HepG2 (cell line): ENCODE data around the gene MIS18A. TPM values are rescaled to one million over a fixed set of nuclear protein-coding genes. Genes with fewer than 3 reads are reported as not detected.
A peak's percentile ranks its signal among the peaks of the same experiment; 100 is the strongest.

Experiments
- HNRNPK ChIP-seq: fragments of 200-400 bp; formaldehyde crosslinking; IDR thresholded peaks from 2 replicates; pipeline ENCODE4 v1.6.1; 2018; ENCODE audit warnings: low read length, low read depth, moderate library complexity, mild to moderate bottlenecking; ENCODE audit not compliant: poor library complexity, severe bottlenecking
- HOXA3 ChIP-seq: sonication (generic); formaldehyde crosslinking; IDR thresholded peaks from 2 replicates; pipeline ENCODE4 v1.5.0; 2020; ENCODE audit warnings: missing genetic modification reagents
- IKZF1 ChIP-seq: fragments of 450-650 bp; IDR thresholded peaks from 2 replicates; pipeline ENCODE4 v1.7.1; 2016
- IKZF4 ChIP-seq: sonication (generic); formaldehyde crosslinking; IDR thresholded peaks from 2 replicates; pipeline ENCODE4 v1.5.1; 2020; ENCODE audit warnings: borderline replicate concordance, mild to moderate bottlenecking, low read depth, missing genetic modification reagents; ENCODE audit errors: not compliant biosample characterization
- IKZF5 ChIP-seq: IDR thresholded peaks from 2 replicates; pipeline ENCODE4 v1.6.1; 2018; ENCODE audit warnings: missing genetic modification reagents, mild to moderate bottlenecking, missing compliant biosample characterization
- MLX ChIP-seq: IDR thresholded peaks from 2 replicates; pipeline ENCODE4 v1.6.1; 2016
- NFE2 ChIP-seq: sonication (generic); formaldehyde crosslinking; IDR thresholded peaks from 2 replicates; pipeline ENCODE4 v1.4.0; 2020; ENCODE audit warnings: missing genetic modification reagents
- PBX2 ChIP-seq: IDR thresholded peaks from 2 replicates; pipeline ENCODE4 v1.6.1; 2016; ENCODE audit warnings: control low read depth
- TARDBP ChIP-seq: sonication (generic); formaldehyde crosslinking; IDR thresholded peaks from 2 replicates; pipeline ENCODE4 v1.8.0; 2022; ENCODE audit warnings: mild to moderate bottlenecking, missing genetic modification reagents
- TCF7L2 ChIP-seq: IDR thresholded peaks from 2 replicates; pipeline ENCODE4 v1.6.1; 2011; ENCODE audit warnings: mild to moderate bottlenecking, low read depth, low read length, moderate library complexity
- TP53 ChIP-seq: sonication (generic); formaldehyde crosslinking; conservative IDR thresholded peaks from 2 replicates; pipeline ENCODE4 v1.4.0; 2020; ENCODE audit warnings: missing genetic modification reagents
- TSC22D2 ChIP-seq: sonication (generic); formaldehyde crosslinking; IDR thresholded peaks from 2 replicates; pipeline ENCODE4 v1.5.1; 2020; ENCODE audit warnings: missing genetic modification reagents, mild to moderate bottlenecking, borderline replicate concordance
- ZFX ChIP-seq: sonication (generic); formaldehyde crosslinking; IDR thresholded peaks from 2 replicates; pipeline ENCODE4 v1.4.0; 2020; ENCODE audit warnings: mild to moderate bottlenecking, low read depth, missing genetic modification reagents, moderate library complexity
- ZNF660 ChIP-seq: sonication (generic); formaldehyde crosslinking; IDR thresholded peaks from 2 replicates; pipeline ENCODE4 v1.5.1; 2020; ENCODE audit warnings: mild to moderate bottlenecking, low read depth, missing genetic modification reagents, borderline replicate concordance
- ZNF687 ChIP-seq: sonication (generic); formaldehyde crosslinking; IDR thresholded peaks from 2 replicates; pipeline ENCODE4 v1.5.1; 2020; ENCODE audit warnings: mild to moderate bottlenecking, missing genetic modification reagents, moderate library complexity
- ZNF737 ChIP-seq: sonication (generic); formaldehyde crosslinking; IDR thresholded peaks from 2 replicates; pipeline ENCODE4 v1.5.0; 2020; ENCODE audit warnings: missing genetic modification reagents, mild to moderate bottlenecking, borderline replicate concordance
- ZNF749 ChIP-seq: sonication (generic); formaldehyde crosslinking; IDR thresholded peaks from 2 replicates; pipeline ENCODE4 v1.8.0; 2022; ENCODE audit warnings: mild to moderate bottlenecking, missing genetic modification reagents, moderate library complexity, borderline replicate concordance
- ZNF776 ChIP-seq: sonication (generic); formaldehyde crosslinking; IDR thresholded peaks from 2 replicates; pipeline ENCODE4 v1.4.0; 2020; ENCODE audit warnings: mild to moderate bottlenecking, missing genetic modification reagents
- ZUFSP ChIP-seq: sonication (generic); formaldehyde crosslinking; IDR thresholded peaks from 2 replicates; pipeline ENCODE4 v1.9.0; 2021; ENCODE audit warnings: missing genetic modification reagents, mild to moderate bottlenecking, borderline replicate concordance
- polyA plus RNA-seq, 8 experiments: library from polyadenylated mRNA; depleted of rRNA in 3 of 8; stranded (reverse) in 7 of 8; unstranded in 1 of 8; fragments of >200 nt; fragmentation: Illumina TruSeq in 4 of 8; extraction: Trizol in 4 of 8; gene quantifications; 2 replicates each; pipeline versions ENCODE4 v1.2.1 to v1.2.3, GENCODE V29; 2011 to 2016; ENCODE audit warnings: low read depth in 4 of 8, missing spikeins in 1 of 8, mixed read lengths in 1 of 8; ENCODE audit not compliant: insufficient read depth in 1 of 8
- total RNA-seq, 5 experiments: library from RNA; depleted of rRNA; stranded (reverse); fragments of >200 nt; fragmentation: Illumina TruSeq; extraction: Trizol; gene quantifications; 2 replicates each; pipeline ENCODE4 v1.2.3, GENCODE V29; 2016; ENCODE audit warnings: low read depth in 1 of 5

Gene MIS18A
- total and polyA plus RNA-seq, 2 of the 13 experiments (the other 11 are each of a cell fraction or from before 2014, with no cell fraction given): 11.2 to 41.4 TPM

GRCh38 chr21:32278518-32279376 is at the start of gene MIS18A (continued):
- peak; percentile 17; the same call in 1 of the 2 replicates for TF ChIP-seq TP53 (CRISPR knock-in tag)
- TF ChIP-seq PBX2 (CRISPR knock-in tag): no peak
- TF ChIP-seq TCF7L2: no peak
- TF ChIP-seq NFE2 (CRISPR knock-in tag): no peak
- peak; percentile 76 for TF ChIP-seq ZFX (CRISPR knock-in tag)
- peak; percentile 78; the same call in 1 of the 2 replicates for TF ChIP-seq TARDBP (CRISPR knock-in tag)
- no peak for TF ChIP-seq TSC22D2 (CRISPR knock-in tag)
- no peak for TF ChIP-seq ZNF737 (CRISPR knock-in tag)
- TF ChIP-seq IKZF1: no peak
- no peak for TF ChIP-seq ZNF660 (CRISPR knock-in tag)
- TF ChIP-seq MLX (CRISPR knock-in tag): no peak
- TF ChIP-seq HNRNPK: no peak
- TF ChIP-seq ZNF749 (CRISPR knock-in tag): peak; percentile 31; the same call in 1 of the 2 replicates
- peak; percentile 88; the same call in 1 of the 2 replicates for TF ChIP-seq ZNF776 (CRISPR knock-in tag)
- peak; percentile 91 for TF ChIP-seq ZNF687 (CRISPR knock-in tag)
- TF ChIP-seq HOXA3: peak; percentile 71; the same call in 1 of the 2 replicates
- TF ChIP-seq IKZF4 (CRISPR knock-in tag): no peak
- TF ChIP-seq IKZF5 (CRISPR knock-in tag): no peak; the same call in 1 of the 2 replicates
- no peak for TF ChIP-seq ZUFSP (CRISPR knock-in tag)
